SJCRH30 (cell line): ENCODE data around the gene CWC15. TPM values are rescaled to one million over a fixed set of nuclear protein-coding genes. Genes with fewer than 3 reads are reported as not detected.

ENCODE experiments used
- DNase-seq, 2 experiments: peaks; one replicate each; pipeline ENCODE4 v3.0.0-alpha.2; 2015 to 2020
- H3K27ac ChIP-seq: fragments of 250-450 bp; sonication (Bioruptor Pico); 2 replicates; pipeline ENCODE4 v1.5.1; 2020; ENCODE audit warnings: mild to moderate bottlenecking, moderate library complexity
- H3K27me3 ChIP-seq: fragments of 250-450 bp; sonication (Bioruptor Pico); 2 replicates; pipeline ENCODE4 v1.5.1; 2020; ENCODE audit warnings: mild to moderate bottlenecking, moderate library complexity
- H3K36me3 ChIP-seq: fragments of 250-450 bp; sonication (Bioruptor Pico); 2 replicates; pipeline ENCODE4 v1.5.1; 2020; ENCODE audit warnings: mild to moderate bottlenecking, moderate library complexity
- H3K4me1 ChIP-seq: fragments of 250-450 bp; sonication (Bioruptor Pico); 2 replicates; pipeline ENCODE4 v1.5.1; 2020; ENCODE audit warnings: mild to moderate bottlenecking, moderate library complexity
- H3K4me3 ChIP-seq: fragments of 250-450 bp; sonication (Bioruptor Pico); 2 replicates; pipeline ENCODE4 v1.5.1; 2020; ENCODE audit warnings: mild to moderate bottlenecking, moderate library complexity
- H3K9me3 ChIP-seq: fragments of 250-450 bp; sonication (Bioruptor Pico); replicated peaks from 2 replicates; pipeline ENCODE4 v1.5.1; 2020; ENCODE audit warnings: mild to moderate bottlenecking, moderate library complexity
- total RNA-seq: library from RNA; depleted of rRNA; stranded (reverse); fragments of >200 nt; shearing (Covaris generic); gene quantifications from 2 replicates; pipeline ENCODE4 v1.2.3, GENCODE V29; 2014

Gene CWC15
- total RNA-seq, 1 experiment from 2014 or later, result 41.8 TPM

- peak in 1 of 2 experiments; percentile 26 for DNase-seq
- H3K27ac ChIP-seq, result no peak overlapping the region
- no peaks in the 10 kb centered on the region for H3K27me3 ChIP-seq
- H3K36me3 ChIP-seq, result peaks cover 52% of the 10 kb centered on the region
- H3K9me3 ChIP-seq, result no peaks in the 10 kb centered on the region
- H3K4me3 ChIP-seq, result no peak overlapping the region
- no peaks in the 10 kb centered on the region for H3K4me1 ChIP-seq
These were observed 4.9 kb downstream of the CWC15 start for GRCh38 chr11:94968334-94968958.

GRCh38 chr11:94964934-94965333, 8.4 kb downstream of the CWC15 start:
- Histone ChIP-seq H3K27ac (no peak overlapping the region), H3K36me3 (peaks cover 43% of the 10 kb centered on the region), H3K4me3 (no peak overlapping the region), H3K9me3 (no peaks in the 10 kb centered on the region), H3K4me1 (no peaks in the 10 kb centered on the region), H3K27me3 (no peaks in the 10 kb centered on the region)
- no peak for DNase-seq

- H3K27ac ChIP-seq, result no peak overlapping the region
- no peak for DNase-seq
- no peaks in the 10 kb centered on the region for H3K27me3 ChIP-seq
- no peaks in the 10 kb centered on the region for H3K9me3 ChIP-seq
- no peaks in the 10 kb centered on the region for H3K4me1 ChIP-seq
- peaks cover 18% of the 10 kb centered on the region for H3K36me3 ChIP-seq
- no peak overlapping the region for H3K4me3 ChIP-seq
These were observed 12.1 kb downstream of the CWC15 start for GRCh38 chr11:94961255-94961654.

GRCh38 chr11:94960488-94960887, 12.9 kb downstream of the CWC15 start:
- no peak for DNase-seq
- no peaks in the 10 kb centered on the region for H3K4me1 ChIP-seq
- no peaks in the 10 kb centered on the region for H3K9me3 ChIP-seq
- peaks cover 12% of the 10 kb centered on the region for H3K36me3 ChIP-seq
- H3K27ac ChIP-seq, result no peak overlapping the region
- no peaks in the 10 kb centered on the region for H3K27me3 ChIP-seq
- no peak overlapping the region for H3K4me3 ChIP-seq

- Histone ChIP-seq H3K27ac (no peak overlapping the region), H3K4me1 (no peaks in the 10 kb centered on the region), H3K4me3 (no peak overlapping the region), H3K27me3 (no peaks in the 10 kb centered on the region), H3K36me3 (peaks cover 8% of the 10 kb centered on the region), H3K9me3 (no peaks in the 10 kb centered on the region)
- no peak for DNase-seq
These were observed 14.2 kb downstream of the CWC15 start for GRCh38 chr11:94959179-94959578.

GRCh38 chr11:94958121-94958696, 15.1 kb downstream of the CWC15 start:
- H3K9me3 ChIP-seq, result no peaks in the 10 kb centered on the region
- H3K36me3 ChIP-seq, result peaks cover 8% of the 10 kb centered on the region
- no peaks in the 10 kb centered on the region for H3K4me1 ChIP-seq
- H3K27ac ChIP-seq, result no peak overlapping the region
- no peaks in the 10 kb centered on the region for H3K27me3 ChIP-seq
- H3K4me3 ChIP-seq, result no peak overlapping the region
- DNase-seq, result no peak

- Histone ChIP-seq H3K9me3 (no peaks in the 10 kb centered on the region), H3K36me3 (peaks cover 4% of the 10 kb centered on the region; the same call in 1 of the 2 replicates), H3K27me3 (no peaks in the 10 kb centered on the region), H3K27ac (no peak overlapping the region), H3K4me3 (no peak overlapping the region), H3K4me1 (no peaks in the 10 kb centered on the region)
- no peak for DNase-seq
These were observed 16.4 kb downstream of the CWC15 start for GRCh38 chr11:94956963-94957362.

- H3K4me1 ChIP-seq, result no peaks in the 10 kb centered on the region
- H3K27ac ChIP-seq, result no peak overlapping the region
- no peak overlapping the region for H3K4me3 ChIP-seq
- H3K9me3 ChIP-seq, result no peaks in the 10 kb centered on the region
- no peak for DNase-seq
- H3K27me3 ChIP-seq, result no peaks in the 10 kb centered on the region
- H3K36me3 ChIP-seq, result no peaks in the 10 kb centered on the region
These were observed 18.6 kb downstream of the CWC15 start for GRCh38 chr11:94954753-94955152.

- Histone ChIP-seq H3K4me3 (no peak overlapping the region), H3K27me3 (no peaks in the 10 kb centered on the region), H3K36me3 (no peaks in the 10 kb centered on the region), H3K9me3 (no peaks in the 10 kb centered on the region), H3K4me1 (no peaks in the 10 kb centered on the region), H3K27ac (no peak overlapping the region)
- no peak for DNase-seq
These were observed 25.2 kb downstream of the CWC15 start for GRCh38 chr11:94948070-94948617.

GRCh38 chr11:94946812-94947211, 26.5 kb downstream of the CWC15 start:
- no peak overlapping the region for H3K4me3 ChIP-seq
- no peaks in the 10 kb centered on the region for H3K9me3 ChIP-seq
- H3K27me3 ChIP-seq, result no peaks in the 10 kb centered on the region
- H3K27ac ChIP-seq, result no peak overlapping the region
- no peaks in the 10 kb centered on the region for H3K4me1 ChIP-seq
- DNase-seq, result no peak
- no peaks in the 10 kb centered on the region for H3K36me3 ChIP-seq

GRCh38 chr11:94941131-94941530, 32.2 kb downstream of the CWC15 start:
- Histone ChIP-seq H3K36me3 (no peaks in the 10 kb centered on the region), H3K4me1 (no peaks in the 10 kb centered on the region), H3K27ac (no peak overlapping the region), H3K27me3 (no peaks in the 10 kb centered on the region), H3K4me3 (no peak overlapping the region), H3K9me3 (no peaks in the 10 kb centered on the region)
- DNase-seq, result no peak

GRCh38 chr11:94939346-94939745, 34.0 kb downstream of the CWC15 start:
- H3K9me3 ChIP-seq, result no peaks in the 10 kb centered on the region
- DNase-seq, result no peak
- no peaks in the 10 kb centered on the region for H3K27me3 ChIP-seq
- H3K4me1 ChIP-seq, result no peaks in the 10 kb centered on the region
- H3K4me3 ChIP-seq, result no peak overlapping the region
- no peak overlapping the region for H3K27ac ChIP-seq
- no peaks in the 10 kb centered on the region for H3K36me3 ChIP-seq

- no peaks in the 10 kb centered on the region for H3K9me3 ChIP-seq
- no peak for DNase-seq
- H3K4me1 ChIP-seq, result no peaks in the 10 kb centered on the region
- no peak overlapping the region for H3K4me3 ChIP-seq
- H3K27ac ChIP-seq, result no peak overlapping the region
- H3K36me3 ChIP-seq, result no peaks in the 10 kb centered on the region
- no peaks in the 10 kb centered on the region for H3K27me3 ChIP-seq
These were observed 35.0 kb downstream of the CWC15 start for GRCh38 chr11:94938095-94939055.

- no peak for DNase-seq
- Histone ChIP-seq H3K4me3 (no peak overlapping the region), H3K9me3 (no peaks in the 10 kb centered on the region), H3K27me3 (no peaks in the 10 kb centered on the region), H3K27ac (no peak overlapping the region), H3K36me3 (no peaks in the 10 kb centered on the region), H3K4me1 (no peaks in the 10 kb centered on the region)
These were observed 38.5 kb downstream of the CWC15 start for GRCh38 chr11:94934846-94935245.

- no peak overlapping the region for H3K27ac ChIP-seq
- H3K36me3 ChIP-seq, result no peaks in the 10 kb centered on the region
- no peaks in the 10 kb centered on the region for H3K4me1 ChIP-seq
- DNase-seq, result peak in 1 of 2 experiments; percentile 17
- H3K27me3 ChIP-seq, result no peaks in the 10 kb centered on the region
- H3K4me3 ChIP-seq, result no peak overlapping the region
- no peaks in the 10 kb centered on the region for H3K9me3 ChIP-seq
These were observed 39.0 kb downstream of the CWC15 start for GRCh38 chr11:94934362-94934761.
